Inflammatory macrophage treated with lipopolysaccharide for 1 hour (primary cell): ENCODE measurements around the gene CCNI2.

Experiments
- DNase-seq, 2 donors: peaks; one replicate each; pipeline ENCODE4 v3.0.0-alpha.2; 2020 to 2022

Gene CCNI2

DNA sequence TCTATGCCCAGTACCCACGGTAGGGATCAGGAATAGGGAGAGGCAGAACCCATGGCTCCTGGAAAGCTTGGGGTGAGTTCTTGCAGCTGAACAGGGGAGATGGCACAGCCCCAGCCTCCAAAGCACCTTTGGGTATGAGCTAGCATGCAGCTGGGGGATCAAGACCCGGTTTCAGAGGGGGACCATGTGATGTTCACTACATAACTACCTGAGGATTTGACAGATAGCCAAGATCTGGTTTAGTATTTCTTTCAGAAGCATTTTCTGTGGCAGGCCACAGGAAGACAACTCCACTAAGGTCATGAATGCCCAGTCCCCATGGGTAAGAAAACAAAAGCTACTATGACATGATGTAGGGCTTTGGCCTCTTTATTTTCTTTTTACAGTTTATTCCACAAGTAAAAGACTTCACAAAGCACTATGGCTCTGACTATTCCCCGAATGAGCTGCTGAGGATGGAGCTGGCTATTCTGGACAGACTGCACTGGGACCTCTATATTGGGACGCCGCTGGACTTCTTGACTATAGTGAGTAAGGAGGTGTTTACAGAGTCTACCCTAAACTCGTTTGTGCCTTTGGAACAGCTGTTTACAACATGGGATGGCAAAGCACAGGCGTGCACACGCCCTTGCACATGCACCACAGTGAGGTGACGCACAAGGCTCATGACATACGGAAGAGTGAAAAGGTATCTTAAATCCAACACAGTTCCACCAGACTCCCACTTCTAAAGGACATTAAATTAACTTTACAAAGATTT, 3.4 kb downstream of the CCNI2 start:
- no peak for DNase-seq

DNA sequence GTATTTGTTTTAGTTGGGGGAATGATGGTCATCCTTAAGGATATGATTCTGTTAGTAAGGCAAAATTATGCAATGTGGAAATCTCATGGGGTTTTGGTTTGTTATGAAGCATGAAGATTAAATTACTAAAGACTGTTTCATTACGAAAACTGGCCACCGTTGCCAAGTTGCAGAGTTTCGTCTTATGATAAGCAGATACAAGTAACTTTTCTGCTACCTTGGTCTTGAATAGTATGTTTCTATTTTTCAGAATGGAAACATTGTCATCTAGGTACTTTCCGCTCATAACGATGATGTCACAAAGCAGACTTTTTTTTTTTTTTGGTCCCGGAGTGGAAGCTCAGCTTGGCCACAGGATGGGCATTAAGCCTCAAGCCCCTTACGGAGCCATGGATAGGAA, 4.2 kb downstream of the CCNI2 start:
- peak; percentile 13 to 17 for DNase-seq

DNA sequence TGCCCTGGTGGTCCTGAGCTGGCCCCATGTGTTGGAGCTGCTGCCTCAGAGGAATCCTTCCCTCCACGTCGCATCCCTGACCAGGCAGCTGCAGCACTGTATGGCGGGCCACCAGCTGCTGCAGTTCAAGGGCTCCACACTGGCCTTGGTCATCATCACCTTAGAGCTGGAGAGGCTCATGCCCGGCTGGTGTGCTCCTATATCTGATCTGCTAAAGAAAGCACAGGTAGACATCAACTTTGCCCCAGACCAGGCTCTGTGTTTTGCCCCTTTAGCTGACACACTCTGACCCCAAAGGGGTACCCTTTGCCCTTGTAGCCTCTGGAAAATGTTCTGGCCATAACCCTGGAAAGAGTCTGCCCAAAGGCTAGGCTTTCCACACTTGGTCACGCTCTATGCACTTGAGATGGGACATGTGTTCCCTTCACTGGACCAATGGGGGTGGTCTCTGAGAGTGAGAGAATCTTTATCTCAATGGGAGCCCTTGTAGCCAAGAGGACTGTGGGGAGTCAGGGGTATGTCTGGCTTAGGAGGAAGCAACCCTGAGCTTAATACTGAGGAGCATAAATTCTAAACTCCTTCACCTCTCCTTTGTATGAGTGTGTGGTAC, 4.8 kb downstream of the CCNI2 start:
- DNase-seq: no peak

DNA sequence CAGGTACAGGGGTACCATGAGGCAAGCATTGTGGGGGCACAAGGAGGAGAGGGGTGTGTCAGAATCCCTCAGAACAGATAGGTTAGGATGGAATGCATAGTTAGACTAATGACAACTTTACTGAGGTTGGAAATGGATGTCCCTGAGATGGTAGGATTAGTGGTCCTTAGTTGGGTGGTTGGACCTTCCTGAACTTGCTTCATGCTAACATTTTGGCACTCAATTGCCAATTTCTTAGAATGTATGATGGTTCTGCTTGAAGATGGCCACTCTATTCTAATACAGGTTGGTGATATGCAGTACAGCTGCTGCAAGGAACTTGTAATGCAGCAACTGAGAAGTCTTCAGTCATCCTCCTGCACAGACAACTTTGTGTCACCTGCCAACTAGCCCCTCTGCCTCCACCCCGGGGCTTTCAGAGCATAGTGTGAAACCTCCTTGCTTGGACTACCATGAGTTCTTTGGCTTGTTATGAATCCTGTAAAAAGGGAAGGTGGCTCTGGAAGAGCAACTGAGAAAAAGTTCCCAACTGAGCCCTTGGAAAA, 5.4 kb downstream of the CCNI2 start:
- no peak for DNase-seq

DNA sequence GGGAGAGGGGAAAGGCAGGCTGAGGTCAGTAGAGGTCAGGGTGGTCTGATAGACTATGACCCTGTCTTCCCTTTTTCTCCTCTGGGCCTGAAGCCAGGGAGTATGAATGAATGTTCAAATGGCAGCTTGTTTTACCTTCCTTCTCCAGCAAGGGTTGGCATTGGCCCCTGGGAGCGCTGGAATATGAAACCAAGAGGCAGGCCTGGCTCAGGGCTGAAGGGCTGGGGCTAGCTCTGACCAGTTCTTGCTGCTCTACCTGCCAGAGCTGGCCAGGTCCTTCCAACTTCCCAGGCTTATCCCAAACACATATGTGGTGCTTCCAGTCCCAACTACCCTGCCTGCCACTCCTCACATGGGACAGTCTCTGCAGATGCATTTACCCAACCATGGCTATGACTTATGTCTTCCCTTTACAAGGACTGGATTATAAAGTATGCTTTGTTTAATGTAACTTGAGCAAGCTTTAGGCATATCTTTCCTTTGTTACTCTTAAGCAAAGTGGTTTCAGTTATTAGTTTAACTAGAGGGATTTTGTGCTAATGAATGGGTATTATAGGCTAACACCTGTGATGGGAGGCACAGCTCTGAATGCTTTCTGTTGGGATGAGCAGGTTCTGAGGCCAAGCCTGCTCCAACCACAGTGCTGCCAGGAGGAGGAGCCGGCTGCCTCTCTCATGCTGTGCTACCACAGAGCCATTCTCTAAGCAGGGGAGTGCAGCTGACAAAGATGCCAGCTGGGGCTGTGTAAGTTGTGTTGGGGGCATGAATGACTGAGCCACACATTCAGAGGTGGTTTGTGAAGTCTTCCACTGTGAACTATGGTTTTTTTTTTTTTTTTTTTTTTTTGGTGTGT, 6.1 kb downstream of the CCNI2 start:
- DNase-seq: no peak

DNA sequence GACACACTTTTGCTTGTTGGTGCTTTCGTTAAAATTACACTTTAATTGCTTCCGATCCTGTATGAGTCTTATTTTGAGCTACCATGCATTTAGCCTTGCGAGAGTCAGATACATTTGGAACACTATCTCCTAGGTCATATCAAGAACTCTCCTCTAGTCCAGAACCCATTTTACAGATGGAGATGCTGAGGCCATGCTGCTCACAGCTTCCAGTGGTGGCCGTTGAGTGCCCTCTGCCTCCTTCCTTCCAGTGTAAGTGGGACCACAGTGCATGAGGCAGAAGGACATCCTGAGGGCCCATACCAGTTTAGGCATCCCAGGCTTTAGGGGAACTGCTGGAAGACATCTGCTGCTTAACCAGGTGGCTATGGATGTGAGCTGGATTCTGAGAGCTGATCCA, 6.9 kb downstream of the CCNI2 start:
- DNase-seq: no peak

DNA sequence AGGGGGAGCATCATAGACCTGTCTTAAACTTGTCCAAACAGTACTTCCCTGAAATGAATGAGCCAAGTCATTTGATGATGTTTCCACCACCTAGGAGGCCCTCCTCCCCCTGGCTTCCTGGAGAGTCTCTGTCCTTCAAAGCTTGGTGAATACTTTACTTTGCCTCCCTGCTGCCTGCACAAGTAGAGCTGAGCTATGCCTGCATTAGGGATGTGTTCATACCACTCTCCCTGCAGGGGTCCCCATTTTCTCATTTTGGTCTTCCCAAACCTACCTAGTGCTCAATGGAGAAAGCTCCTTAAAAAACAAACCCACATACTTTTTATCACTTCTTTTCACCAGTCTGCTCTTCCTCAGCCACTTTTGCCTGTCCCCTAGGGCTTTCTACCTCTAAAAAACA, 7.7 kb downstream of the CCNI2 start:
- DNase-seq: no peak

DNA sequence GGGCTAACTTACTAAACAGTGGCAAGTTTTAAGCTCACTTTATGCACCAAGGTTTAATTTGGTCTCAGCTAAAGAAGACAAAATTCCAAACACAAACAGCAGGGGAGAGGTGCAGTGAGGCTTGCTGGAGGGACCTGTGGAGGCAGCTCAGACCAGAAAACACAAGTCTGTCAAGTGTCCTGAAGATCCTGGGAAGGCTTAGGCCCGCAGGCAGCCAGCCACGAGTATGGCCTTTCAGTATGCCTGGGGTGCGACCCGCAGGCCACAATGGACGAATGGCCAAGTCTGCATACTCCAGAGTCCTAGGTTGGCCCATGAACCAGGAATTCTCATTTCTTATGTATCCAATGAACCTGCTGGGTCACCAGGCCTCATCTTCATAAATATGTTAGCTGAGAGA, 9.3 kb downstream of the CCNI2 start:
- no peak for DNase-seq

DNA sequence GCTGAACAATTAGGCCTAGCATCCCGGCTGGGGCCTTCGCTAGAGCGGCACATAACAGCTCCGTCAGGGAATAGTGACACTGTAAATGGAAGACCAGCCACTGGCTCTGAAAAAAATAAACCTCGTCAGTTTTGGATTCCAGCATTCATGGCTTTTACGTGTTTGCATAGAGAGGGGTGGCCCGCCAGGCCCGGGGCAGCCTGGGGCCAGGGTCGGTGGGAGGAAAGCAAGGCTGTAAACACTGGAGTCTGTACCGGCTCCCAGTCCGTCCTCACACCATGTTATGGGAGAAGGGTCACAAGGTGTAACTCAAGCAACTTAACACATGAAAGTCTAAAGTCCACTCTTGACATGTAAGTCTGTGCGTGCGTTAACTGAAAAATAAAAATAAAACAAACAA, 11.2 kb downstream of the CCNI2 start:
- no peak for DNase-seq

DNA sequence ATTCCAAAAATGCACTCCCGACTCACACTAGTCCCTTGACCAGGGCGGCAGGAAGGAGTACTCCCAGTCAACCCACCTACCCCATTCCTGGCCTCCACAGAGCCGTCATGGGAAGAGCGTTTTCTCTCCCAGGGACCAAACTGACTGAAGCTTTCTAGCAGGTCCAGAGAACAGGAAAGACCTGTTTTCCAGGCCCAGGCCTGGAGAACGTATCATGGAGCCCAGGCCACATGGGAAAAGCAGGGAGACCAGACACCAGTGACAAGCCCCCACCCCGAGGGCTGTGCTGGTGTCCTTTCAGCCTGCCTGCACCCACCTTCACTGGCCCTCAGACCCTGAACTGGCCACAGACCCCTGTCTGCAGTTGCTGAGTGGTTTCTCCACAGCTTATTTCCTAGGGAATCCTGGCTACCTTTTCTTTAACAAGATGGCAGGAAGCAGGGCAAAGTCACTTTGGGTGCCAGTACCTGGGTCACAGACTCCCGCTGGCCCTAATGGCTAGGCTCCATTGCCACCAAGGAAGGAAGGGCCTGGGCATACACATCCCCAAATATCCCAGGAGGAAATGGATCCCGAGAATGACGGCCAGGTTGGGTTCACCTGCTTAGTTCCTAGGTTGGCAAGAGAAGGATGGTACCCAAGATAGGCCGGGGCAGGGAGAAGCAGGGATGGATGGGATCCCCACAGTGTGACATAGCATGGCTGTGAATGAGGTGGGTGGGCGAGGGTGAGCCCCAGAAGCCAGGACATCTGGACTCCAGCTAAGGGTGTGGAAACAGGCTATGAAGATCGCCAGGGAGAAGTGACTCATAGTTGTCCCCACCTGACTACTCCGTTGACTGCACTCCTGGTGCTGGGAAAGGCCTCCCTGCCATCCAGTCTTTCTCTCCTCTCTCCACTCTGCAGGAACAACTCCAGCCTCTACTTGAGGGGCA, 12.2 kb downstream of the CCNI2 start:
- DNase-seq: no peak

DNA sequence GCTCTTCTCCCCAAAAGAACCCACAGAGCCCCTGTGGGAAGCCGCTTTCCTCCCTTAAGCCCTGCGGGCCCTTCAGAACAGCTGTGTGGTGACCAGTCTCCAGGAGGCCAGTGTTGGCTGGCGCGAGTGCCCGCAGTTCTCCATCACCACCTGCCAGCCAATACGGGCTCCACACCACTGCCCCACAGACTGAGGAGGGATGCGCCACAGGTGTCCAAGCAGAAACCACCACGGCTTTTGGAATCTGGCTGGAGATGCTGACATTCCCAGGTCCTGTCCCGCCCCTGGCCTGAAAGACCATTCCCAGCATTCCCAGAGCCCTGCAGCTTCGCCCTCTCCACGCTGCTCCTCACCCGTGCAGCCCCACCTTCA, 12.8 kb downstream of the CCNI2 start:
- no peak for DNase-seq

DNA sequence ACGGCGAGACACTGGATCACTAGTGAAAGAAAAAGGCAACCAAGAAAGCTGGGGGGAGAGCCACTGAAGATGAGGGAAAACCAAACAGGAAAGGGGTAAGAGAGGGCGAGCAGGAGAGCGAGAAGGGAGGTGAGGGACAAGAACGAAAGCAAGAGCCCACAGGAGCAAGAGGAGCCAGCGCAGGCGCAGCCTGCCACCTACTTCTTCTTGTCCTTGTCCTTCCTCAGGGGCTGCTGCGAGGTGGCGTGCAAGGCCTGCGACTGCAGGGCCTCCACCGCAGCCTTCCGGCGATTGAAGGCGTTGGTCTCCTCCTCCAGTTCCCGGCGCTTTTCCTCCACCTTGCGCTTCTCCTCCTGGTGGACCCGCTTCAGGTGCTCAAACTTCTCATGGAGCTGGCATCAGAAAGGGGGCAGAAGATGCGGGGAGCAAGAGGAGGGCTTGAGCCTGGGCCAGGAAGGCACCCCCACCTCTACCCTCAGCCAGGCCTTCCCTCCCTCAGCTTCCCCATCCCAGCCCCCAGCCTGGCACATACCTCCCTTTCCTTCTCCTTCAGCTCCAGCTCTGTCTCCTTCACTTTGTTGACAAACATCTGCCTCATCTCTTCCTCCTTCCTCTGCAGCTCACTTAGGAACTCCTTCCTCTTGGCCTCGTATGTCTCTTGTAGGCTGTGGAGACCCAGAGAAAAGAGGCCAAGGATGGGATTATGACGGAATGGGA, 13.5 kb downstream of the CCNI2 start:
- DNase-seq: no peak

DNA sequence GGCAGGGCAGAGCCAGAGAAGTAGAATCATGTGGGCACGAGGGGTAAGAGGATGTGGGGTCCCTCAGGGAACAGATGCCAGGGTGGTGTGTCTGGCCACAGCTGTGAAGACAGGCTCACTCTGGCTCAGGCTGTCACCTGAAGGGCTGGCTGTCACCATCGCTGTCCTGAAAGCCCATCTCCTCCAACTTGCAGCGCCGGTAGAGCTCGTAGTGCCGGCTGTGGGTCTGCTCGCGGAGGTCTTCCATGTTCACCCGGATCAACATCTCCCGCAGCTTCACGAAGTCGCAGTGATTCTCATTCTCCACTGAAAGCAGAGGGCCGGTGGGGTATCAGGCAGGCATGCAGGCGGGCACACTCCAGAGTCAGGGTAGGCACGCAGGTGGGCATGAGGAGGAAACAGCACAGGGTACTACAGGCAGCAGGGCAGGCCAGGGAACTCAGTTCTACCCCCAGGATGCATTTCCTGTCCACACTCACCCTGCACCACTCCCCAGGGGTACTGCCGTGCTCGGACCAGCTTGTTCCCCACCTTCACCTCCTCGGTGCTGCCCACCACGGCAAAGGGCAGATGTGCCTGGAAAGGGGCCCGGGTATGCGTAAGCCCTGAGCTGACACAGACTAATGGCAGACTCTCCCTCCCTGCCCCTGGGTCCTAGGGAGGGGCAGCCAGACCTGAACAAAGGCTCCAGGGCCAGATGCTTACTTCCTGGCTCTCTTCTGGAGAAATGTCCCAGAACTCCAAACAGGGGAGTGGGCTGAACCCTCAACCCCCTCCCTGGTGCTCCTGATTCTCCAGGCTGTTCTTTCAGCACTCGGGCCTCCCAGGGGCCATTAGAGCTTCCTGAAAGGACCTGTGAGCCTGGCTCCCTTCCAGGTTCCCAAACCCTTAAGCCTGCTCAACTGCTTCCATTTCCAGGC, 14.4 kb downstream of the CCNI2 start:
- no peak for DNase-seq

DNA sequence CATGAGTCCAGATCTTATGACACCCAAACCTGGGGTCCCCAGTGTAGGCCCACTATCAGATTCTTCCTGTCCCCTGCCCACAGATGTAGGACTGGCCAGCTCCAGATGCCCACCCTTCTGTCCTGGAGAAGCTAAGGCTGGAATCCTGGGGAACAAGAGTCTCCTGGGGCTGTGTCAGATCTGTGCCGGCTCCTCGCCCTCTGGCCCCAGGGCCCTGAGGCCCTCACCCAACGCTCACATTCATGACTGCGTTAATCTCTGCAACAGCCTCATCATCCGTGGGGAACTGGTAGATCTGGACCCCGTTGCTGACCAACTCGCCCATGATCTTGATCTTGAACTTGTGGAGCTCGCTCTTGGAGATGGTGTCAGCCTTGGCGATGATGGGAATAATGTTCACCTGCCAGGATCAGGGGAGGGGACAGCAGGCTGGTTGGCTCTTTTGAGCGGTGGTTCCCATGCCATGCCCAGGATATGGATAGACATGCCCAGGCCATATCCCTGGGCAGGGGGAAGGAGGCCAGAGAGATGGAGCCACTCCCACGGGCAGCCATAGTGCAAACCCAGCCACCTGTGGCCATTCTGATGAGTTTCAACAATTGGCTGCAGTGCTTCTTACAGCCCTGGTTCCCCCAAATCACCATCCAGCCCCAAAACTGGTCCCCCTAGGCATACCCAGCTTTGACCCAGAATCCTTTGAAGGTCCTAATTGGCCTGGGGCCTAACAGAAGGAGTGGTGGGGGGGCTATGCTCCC, 15.2 kb downstream of the CCNI2 start:
- no peak for DNase-seq

DNA sequence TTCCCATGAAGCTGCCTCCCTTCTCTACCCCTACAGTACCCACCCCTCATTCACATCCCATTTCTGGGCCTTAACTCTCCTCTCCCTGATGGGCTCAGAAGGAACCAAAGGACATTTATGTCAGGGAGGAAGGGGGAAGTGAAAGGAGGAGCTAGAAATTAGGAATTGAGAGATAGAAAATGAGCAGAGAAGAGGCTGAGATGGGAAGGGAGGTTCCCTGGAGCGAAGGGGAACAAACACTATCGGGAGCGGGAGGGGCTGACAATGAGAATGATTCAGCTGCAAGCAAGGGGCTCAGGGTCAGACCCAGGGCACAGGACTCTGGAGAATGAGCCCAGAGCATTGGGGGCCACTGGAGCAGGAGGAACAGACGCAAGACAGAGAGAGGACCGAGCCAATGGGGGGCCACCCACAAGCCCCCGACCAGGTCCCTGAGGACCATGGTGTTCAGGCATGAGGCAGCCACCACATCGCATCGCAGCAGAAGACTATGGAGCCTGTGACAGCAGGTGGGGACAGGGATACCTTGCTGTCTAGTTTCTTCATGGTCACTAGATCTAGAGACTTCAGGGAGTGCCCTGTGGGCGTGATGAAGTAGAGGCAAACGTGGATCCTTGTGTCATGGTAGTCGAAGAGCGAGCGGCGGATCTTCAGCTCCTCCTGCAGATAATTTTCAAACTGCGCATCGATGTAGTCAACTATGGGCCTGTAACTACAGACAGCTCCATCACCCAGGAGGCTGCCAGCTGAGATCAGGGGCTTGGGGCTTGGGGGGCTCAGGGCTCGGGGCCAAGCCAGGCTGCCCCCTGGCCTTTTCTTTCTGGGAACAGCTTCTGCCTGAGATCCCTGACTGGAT, 16.2 kb downstream of the CCNI2 start:
- peak in 1 of 2 donors; percentile 16 for DNase-seq

DNA sequence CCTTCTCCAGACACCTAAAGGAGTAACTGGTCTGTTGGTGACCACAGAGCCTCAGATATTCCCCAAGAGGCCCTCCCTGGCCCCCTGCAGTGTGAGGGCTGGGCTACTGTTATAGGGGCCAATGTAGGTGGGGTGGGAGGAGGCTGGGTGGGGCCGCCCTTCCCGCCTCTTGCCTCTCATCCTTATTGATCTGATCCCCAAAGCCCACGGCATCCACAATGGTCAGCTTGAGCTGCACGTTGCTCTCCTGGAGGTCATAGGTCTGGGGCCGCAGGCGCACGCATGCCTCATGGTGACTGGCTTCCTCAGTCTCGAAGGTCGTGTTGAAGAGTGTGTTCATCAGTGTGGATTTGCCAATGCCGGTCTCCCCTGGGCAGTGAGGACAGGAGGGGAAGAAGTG, 16.8 kb downstream of the CCNI2 start:
- no peak for DNase-seq

DNA sequence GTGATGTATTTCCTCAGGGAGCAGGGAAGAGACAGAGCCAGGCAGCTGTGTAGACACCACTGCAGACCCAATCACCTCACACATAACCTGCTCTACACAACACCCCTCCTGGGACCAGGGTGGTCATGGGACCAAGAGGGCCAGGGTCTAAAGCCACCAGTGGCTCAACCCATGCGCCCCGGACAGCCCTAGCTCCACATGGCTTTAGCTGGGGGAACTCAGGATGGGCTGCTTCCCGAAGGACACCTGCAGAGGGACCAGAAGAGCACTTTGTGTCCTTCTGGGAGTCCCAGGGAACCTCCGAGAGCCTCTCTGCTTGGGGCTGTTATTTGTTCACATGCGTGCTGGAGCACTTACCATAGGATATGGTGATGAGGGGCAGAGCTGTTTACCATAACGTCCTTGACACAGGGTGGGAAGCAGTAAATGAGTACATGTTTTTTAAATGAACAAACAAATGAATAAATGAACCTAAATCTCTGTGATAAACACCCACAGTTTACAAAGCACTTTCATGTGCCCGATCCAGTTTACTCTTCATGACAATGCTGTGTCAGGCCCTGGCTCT, 17.5 kb downstream of the CCNI2 start:
- DNase-seq: no peak

DNA sequence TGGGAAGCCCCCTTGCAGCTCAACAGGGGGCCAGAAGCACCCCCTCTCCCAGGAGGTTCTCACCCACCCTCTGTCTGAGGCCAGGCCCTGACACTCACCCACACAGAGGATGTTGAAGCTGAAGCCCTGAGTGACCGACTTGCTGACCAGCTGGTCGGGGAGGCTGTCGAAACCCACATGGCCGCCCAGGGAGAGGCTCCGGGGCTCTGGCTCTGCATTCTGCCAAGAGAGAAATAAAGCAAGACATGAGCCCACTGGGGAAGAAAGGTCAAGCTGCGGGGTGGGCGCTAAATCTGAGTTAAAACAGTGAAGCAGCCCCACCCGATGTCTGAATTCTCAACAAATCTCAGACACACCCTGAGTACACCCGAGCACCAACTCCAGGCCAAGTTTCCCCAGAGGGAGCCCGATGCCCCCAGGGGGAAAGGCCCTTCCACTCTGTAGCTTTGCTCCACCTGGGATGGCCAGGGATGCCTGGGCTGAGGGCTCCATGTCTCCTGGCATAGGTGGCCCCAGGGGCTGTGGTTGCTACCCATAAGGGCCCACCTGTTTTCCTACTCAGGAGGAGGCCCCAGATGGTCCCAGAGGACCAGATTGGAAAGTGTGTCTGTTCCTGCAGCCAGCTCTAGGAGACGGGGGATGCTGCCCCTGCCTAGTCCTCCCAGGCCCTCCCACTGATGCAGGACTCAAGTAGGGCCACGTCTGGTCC, 18.2 kb downstream of the CCNI2 start:
- no peak for DNase-seq
